T1000 (cell line): ENCODE results near the gene NTRK2.
A peak's percentile ranks its signal among the peaks of the same experiment; 100 is the strongest.

ENCODE experiments used
- DNase-seq: peaks from one replicate; lab custom pipeline; 2025; ENCODE audit warnings: mixed read lengths; lab: John Stamatoyannopoulos, UW

Gene NTRK2

GRCh38 chr9:84669288-84670137 lies at the start of gene NTRK2:
NTRK2 (plus strand) TSS chr9:84669729; CDS start chr9:84670749, 1,020 bp downstream.
- DNase-seq, result peak; percentile 32

DNA sequence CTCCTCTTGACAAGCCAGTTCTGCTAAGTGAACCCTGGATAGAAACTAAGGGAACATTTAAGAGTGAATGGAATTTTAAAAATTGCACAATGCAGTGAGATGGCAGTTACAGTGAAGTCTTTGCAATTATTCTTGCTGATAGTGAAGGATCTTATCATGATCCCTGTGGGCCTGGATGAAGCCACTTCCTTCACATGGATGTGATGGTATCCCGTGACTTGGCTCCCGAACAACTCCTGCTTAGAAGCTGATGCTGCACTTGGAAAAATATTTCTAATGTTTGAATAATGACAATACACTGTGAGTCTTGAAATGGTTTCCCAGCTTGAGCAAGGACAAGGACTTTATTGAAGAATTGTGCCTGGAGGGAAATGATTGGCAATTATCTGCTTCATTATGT lies 49.2 kb upstream of the NTRK2 start:
- DNase-seq, result no peak

GRCh38 chr9:84621811-84622210 lies 47.7 kb upstream of the NTRK2 start:
- DNase-seq, result no peak

- no peak for DNase-seq
Observed at GRCh38 chr9:84622981-84623380, 46.5 kb upstream of the NTRK2 start.

DNA sequence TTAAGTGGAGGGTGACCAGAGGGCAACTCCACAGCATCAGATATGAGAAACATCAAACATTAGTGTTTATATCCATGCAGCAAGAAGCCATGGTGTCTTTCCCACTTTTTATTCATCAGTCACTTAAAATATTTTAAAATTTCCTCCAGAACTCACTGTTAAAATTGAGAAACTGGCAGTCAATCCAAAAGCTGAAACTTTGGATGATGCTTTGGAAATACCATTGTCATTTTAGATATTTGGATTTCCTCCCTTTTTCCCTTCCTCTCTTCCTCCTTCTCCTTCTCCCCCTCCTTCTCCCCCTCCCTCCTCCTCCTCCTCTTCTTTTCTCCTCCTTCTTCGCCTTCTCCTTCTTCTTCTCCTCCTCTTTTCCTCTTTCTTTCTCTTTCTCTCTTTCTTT lies 33.1 kb upstream of the NTRK2 start:
- DNase-seq, result no peak

- DNase-seq, result no peak
Observed at GRCh38 chr9:84642553-84643141, 26.9 kb upstream of the NTRK2 start.

DNA sequence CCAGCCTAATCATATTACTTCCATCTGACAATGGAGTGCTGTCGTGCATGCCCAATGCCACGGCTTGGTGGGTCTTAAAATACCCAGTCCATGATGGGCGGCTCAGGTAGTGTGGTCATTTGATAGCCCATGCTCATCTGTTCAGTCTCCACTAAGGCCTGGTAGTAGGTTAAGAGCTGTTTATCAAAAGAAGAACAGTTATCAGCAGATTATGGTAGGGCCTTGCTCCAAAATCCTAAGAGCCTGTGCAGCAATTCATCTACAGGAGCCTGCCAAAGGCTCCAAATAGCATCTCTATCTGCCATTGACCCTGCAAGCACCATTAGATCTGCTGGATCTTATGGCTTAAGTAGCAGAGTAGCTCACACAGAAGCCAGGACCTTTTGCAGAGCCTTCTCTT lies 21.8 kb upstream of the NTRK2 start:
- no peak for DNase-seq

- no peak for DNase-seq
Observed at GRCh38 chr9:84652496-84653120, 16.9 kb upstream of the NTRK2 start.

DNA sequence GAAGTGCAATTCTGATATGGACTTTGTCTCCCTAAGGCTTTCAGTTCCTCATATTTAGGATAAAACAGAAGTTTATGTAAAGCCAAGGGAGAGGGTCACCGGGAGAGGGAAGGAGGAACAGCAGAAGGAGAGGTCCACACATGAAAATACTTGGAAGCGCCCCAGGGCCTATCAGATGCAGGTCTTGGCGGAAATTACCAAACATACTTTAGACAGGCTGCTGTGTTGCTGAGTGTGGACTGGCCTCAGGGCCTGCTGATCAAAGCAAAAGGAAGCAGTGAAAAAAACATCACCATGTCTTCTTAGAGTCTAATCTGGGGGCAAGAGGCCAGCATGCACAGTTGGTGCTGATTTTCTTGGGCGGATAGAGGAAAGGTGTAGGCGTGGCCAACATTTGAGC lies 14.1 kb upstream of the NTRK2 start:
- DNase-seq, result no peak

- no peak for DNase-seq
Observed at GRCh38 chr9:84659313-84659712, 10.2 kb upstream of the NTRK2 start.

DNA sequence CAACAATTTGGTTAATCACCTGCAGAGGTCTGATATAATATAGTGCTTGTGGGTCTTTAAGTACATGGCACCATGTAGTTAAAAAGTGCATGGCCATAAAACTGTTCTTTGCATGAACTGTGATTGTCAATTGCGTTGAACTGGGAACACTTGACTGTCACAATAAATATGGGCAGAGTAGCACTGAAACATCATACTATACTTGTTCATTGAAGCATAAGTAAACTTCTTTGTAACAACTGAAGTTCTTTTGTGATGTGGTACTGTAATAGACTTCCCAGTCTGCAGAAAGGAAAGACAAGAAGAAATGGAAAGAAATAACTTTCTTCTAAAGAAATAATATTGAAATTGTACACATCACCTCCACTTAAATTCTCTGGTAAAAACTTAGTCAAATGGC lies 9.8 kb upstream of the NTRK2 start:
- DNase-seq, result no peak

- DNase-seq, result no peak
Observed at GRCh38 chr9:84667571-84668195, 1.8 kb upstream of the NTRK2 start.

DNA sequence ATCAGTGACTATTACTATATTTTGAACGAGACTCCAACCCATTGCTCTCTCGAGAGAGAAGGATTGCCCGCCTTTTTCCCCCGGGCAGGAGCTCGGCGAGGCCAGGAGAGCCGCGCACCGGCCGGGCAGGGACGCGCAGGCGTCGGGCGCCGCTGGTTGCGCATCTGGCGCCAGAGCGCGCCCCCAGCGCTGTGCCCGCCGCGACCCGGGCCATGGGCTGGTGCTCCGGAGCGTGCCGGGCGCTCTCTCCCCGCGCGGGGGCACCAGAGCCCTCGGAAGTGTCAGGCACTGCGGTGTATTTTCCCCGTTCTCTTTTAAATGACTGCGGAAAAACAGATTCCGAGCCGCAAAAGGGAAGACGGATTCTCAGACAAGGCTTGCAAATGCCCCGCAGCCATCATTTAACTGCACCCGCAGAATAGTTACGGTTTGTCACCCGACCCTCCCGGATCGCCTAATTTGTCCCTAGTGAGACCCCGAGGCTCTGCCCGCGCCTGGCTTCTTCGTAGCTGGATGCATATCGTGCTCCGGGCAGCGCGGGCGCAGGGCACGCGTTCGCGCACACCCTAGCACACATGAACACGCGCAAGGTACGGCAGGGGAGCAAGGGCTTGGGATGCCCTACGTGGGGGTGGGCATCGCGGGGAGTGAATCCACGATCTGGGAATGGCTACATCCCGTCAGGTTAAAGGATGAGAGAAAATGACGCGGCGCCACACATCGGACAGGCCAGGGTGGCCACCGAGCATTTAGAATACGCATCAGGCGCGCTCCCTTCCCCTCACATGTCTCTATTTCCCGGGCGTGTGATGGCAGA lies 1.1 kb upstream of the NTRK2 start:
- peak; percentile 66 for DNase-seq

GRCh38 chr9:84669013-84669287 lies 579 bp upstream of the NTRK2 start:
- DNase-seq, result no peak

GRCh38 chr9:84670138-84671041 lies 861 bp downstream of the NTRK2 start:
- DNase-seq, result no peak

DNA sequence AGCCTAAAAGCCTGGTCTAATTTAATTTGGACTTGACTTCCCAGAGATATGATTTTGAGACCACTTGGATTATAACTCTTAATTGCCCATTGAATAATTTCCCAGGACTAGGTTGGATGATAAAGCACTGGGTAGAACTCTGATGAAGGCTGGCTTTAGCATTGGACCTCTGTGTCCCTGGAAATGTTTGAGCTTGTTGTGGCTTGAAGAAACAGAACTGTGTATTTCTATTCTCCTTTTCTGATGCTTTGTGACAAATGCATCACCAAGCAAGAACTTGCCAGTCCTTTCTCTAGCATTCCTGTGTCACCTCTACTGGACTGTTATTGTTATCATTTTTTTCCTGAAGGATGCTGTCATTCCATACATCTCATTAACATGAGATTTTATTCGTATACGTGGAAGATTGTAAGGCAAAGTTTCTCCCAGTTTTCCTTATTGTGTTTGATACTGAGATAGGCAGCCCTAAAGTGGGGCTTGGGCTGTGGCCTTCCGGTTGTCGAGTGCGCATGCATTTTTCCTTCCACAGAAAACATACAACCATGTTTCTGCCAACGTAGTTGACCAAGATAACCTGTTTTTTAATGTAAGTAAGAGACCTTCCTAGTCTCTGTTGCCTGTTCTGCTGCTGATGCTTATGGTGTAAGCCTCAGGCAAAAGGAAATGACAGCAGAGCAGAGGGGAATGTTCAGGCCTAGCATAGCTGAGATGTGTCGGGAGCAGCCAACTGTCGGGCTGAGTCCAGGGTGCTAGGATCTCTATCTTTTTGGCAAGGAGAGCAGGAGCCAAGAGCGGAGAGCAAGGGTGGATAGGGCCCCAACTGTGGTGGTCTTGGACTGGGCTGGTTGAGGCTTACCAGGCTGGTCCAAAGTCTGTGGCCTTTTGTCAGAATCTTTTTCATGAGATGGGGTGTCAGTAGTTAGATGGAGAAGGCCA lies 2.3 kb downstream of the NTRK2 start:
- no peak for DNase-seq

DNA sequence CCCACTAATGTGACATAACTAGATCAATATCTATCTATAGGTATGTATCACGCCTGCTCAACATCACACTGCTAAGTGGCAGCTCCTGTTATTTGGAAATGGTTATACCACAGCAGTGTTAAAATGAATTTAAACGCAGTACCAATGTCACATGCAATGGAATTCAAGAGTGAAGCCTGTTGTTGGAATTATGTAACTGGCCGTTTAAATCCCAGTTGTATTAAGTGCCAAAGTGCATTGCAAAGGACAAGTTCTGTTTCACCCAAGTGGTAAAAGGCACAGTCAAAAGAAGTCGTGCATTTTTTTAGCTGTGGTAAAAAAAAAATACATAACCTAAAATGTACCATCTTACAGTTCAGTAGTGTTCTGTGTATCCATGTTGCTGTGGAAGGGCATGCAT lies 4.3 kb downstream of the NTRK2 start:
- DNase-seq, result no peak

DNA sequence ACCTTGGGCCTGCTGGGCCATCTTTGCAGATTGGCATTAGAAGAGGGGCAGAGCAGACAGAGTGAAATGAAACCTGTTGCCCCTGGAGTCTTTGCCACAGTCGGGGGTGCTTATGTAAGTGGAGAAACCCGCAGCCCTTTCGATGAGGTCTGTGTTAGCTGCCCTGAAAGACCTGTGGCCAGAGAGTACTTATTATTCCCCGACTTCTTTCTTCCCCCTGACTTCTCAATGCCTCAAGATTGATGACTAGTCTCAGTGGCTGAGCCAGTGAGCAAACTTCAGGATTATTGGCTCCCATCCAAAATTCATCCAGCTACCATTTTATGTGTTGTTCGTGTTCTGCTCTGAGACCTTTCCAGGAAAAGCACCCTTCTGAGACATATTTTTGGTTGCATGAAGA lies 7.6 kb downstream of the NTRK2 start:
- DNase-seq, result no peak

DNA sequence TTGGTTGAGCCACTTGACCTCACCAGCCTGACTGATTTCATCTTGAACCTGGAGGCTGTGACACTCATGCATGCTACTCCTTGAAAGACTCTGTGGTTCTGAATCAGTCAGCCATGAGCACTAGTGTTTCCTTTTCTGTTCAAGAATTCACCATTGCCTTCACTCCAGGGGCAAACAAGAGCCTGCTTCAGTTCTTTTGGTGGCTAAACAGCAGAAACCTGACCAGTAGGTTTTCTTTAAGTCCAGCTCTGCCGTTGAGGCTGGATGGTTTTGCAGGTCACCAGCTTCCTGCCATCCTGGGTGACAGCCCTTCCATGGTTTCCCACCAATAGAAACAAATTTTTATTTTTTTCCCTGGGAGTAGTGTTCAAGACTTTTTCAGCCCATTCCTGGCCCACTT lies 10.0 kb downstream of the NTRK2 start:
- no peak for DNase-seq
